ENCODE data around the gene RFX2.

Gene RFX2

GRCh38 chr19:6048348-6048747 lies 62.0 kb downstream of the RFX2 start:
- no peaks in the 10 kb centered on the region for H3K36me3 ChIP-seq (ENCODE audit: control insufficient read depth, insufficient read depth, low read length)
- H3K9me3 ChIP-seq (ENCODE audit: control insufficient read depth, low read length), result no peaks in the 10 kb centered on the region
- peak overlapping the region; percentile 26 for H3K9ac ChIP-seq (ENCODE audit: low read length)
- peaks cover 12% of the 10 kb centered on the region for H3K4me1 ChIP-seq (ENCODE audit: control insufficient read depth, insufficient read depth, low read length)
- no peaks in the 10 kb centered on the region for H3K27me3 ChIP-seq (ENCODE audit: control insufficient read depth, insufficient read depth, low read length)
- no peak overlapping the region for H3K4me3 ChIP-seq (ENCODE audit: low read length)

DNA sequence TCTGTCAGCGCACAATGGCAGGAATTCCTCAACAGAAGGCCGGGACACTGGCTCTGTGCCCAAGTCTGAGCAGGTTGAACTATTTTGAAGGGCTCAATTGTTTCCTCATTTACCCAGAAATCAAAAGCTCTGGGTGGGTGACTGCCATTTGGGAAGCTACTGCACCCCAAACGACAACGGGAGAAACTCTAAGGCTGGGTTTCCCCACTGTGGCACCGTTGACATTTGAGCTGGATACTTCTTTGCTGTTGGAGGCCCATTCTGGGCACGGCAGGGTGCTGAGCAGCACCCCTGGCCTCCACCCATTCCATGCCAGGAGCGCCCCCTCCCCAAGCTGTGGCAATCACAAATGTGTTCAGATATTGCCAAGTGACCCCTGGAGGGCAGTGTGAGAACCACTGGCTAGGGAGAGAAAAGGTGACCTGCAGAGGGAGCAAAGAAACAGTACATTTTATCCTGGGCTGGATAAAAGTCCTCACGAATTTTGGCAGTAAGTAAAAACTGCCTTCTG lies 62.5 kb downstream of the RFX2 start:
- Histone ChIP-seq H3K4me3 (ENCODE audit: low read length) (no peak overlapping the region), H3K4me1 (ENCODE audit: control insufficient read depth, insufficient read depth, low read length) (peaks cover 12% of the 10 kb centered on the region)

DNA sequence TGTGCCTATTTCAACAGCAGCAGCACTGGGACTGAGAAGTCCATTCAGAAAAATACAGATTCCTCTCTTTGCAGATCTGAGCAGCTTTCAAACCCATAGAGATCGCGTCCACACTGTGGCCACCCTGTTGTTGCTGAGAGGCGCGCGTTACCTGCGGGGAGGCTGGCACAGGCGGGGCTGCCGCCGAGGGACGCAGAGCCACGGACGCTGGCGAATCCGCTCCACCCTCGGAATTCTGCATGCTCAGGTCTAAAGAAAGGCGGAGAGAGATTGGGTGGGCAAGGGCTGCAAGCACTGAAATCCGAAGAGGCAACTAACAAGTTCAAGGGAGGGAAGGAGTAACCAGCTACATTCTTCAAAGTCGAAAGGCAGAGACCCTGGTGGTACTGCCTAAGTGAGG lies 63.0 kb downstream of the RFX2 start:
- Histone ChIP-seq H3K4me3 (ENCODE audit: low read length) (no peak overlapping the region), H3K27me3 (ENCODE audit: control insufficient read depth, insufficient read depth, low read length) (no peaks in the 10 kb centered on the region), H3K36me3 (ENCODE audit: control insufficient read depth, insufficient read depth, low read length) (no peaks in the 10 kb centered on the region), H3K9ac (ENCODE audit: low read length) (no peak overlapping the region), H3K9me3 (ENCODE audit: control insufficient read depth, low read length) (no peaks in the 10 kb centered on the region), H3K4me1 (ENCODE audit: control insufficient read depth, insufficient read depth, low read length) (peaks cover 12% of the 10 kb centered on the region)

More for the DNA sequence above, 62.5 kb downstream of the RFX2 start:
- Histone ChIP-seq H3K9ac (ENCODE audit: low read length) (peak overlapping the region; percentile 26), H3K36me3 (ENCODE audit: control insufficient read depth, insufficient read depth, low read length) (no peaks in the 10 kb centered on the region), H3K9me3 (ENCODE audit: control insufficient read depth, low read length) (no peaks in the 10 kb centered on the region), H3K27me3 (ENCODE audit: control insufficient read depth, insufficient read depth, low read length) (no peaks in the 10 kb centered on the region)

DNA sequence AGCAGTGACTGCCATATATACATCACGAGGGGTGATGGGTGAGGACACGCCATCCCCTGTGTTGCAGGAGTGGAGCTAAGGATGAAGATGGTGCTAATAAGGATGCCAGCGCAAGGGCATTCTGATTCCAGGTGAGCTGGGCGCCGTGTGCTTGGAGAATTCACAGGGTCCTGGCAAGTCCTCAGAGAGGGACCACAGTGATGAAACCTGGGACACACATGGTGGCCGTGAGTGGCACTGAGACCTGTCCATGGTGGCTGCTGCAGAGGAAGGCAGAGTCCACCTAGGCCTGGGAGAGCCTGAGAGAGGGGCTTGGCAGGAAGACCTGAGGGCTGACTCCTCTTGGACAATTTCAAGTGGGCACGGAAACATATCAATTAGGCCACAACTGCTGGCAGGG lies 65.2 kb downstream of the RFX2 start:
- H3K36me3 ChIP-seq (ENCODE audit: control insufficient read depth, insufficient read depth, low read length), result no peaks in the 10 kb centered on the region
- H3K4me3 ChIP-seq (ENCODE audit: low read length), result no peak overlapping the region
- H3K4me1 ChIP-seq (ENCODE audit: control insufficient read depth, insufficient read depth, low read length), result peaks cover 12% of the 10 kb centered on the region
- no peaks in the 10 kb centered on the region for H3K9me3 ChIP-seq (ENCODE audit: control insufficient read depth, low read length)
- no peak overlapping the region for H3K9ac ChIP-seq (ENCODE audit: low read length)
- no peaks in the 10 kb centered on the region for H3K27me3 ChIP-seq (ENCODE audit: control insufficient read depth, insufficient read depth, low read length)

- Histone ChIP-seq H3K9me3 (ENCODE audit: control insufficient read depth, low read length) (no peaks in the 10 kb centered on the region), H3K36me3 (ENCODE audit: control insufficient read depth, insufficient read depth, low read length) (no peaks in the 10 kb centered on the region), H3K27me3 (ENCODE audit: control insufficient read depth, insufficient read depth, low read length) (no peaks in the 10 kb centered on the region), H3K9ac (ENCODE audit: low read length) (no peak overlapping the region), H3K4me1 (ENCODE audit: control insufficient read depth, insufficient read depth, low read length) (peaks cover 11% of the 10 kb centered on the region), H3K4me3 (ENCODE audit: low read length) (no peak overlapping the region)
Observed at GRCh38 chr19:6044056-6044805, 66.1 kb downstream of the RFX2 start.

DNA sequence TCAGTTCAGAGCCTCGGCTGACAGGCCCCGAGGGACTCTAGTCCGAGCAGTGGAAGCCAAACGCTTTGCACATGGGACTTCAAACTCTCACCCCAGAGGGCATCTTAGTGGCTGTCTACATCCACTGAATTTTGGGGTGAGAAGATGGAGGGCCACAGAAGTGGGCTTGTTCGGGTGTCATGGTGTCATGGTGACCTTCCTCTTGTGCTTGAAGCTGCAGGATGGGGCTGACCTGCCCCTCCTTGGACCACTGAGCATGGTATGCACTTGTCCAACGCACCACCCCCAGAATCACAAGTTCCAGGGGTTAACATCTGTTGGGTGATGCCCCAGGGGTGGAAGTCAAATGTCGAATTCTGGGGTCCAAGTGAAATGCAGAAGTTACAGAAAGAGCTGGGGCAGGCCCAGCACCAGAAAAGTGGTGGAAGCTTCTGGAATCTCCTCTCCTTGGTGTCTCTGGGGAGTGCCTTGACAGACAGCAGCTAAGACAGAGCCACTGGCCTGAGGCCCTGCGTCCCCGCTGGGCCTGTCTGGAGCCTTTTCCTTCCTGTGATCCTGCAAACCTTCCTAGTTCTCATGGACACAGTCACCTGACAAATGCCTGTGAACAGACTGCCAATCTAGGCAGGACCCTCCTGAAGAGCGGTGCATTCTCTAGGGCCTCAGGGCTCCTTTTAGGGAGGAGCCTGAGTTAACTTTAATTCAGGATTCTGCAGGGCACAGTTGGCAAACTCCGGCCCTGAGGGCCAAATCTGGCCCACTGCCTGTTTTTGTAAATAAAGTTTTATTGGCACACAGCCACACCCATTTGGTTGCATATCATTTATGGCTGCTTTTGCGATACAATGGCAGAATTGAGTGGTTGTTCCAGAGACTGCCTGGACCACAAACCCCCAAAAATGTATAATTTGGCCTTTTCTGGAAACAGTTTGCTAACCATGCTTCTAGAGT lies 67.2 kb downstream of the RFX2 start:
- Histone ChIP-seq H3K4me1 (ENCODE audit: control insufficient read depth, insufficient read depth, low read length) (peaks cover 4% of the 10 kb centered on the region), H3K9me3 (ENCODE audit: control insufficient read depth, low read length) (no peaks in the 10 kb centered on the region), H3K27me3 (ENCODE audit: control insufficient read depth, insufficient read depth, low read length) (no peaks in the 10 kb centered on the region), H3K36me3 (ENCODE audit: control insufficient read depth, insufficient read depth, low read length) (no peaks in the 10 kb centered on the region), H3K4me3 (ENCODE audit: low read length) (no peak overlapping the region), H3K9ac (ENCODE audit: low read length) (no peak overlapping the region)

- Histone ChIP-seq H3K9me3 (ENCODE audit: control insufficient read depth, low read length) (no peaks in the 10 kb centered on the region), H3K36me3 (ENCODE audit: control insufficient read depth, insufficient read depth, low read length) (no peaks in the 10 kb centered on the region)
Observed at GRCh38 chr19:6041991-6042481, 68.3 kb downstream of the RFX2 start.

DNA sequence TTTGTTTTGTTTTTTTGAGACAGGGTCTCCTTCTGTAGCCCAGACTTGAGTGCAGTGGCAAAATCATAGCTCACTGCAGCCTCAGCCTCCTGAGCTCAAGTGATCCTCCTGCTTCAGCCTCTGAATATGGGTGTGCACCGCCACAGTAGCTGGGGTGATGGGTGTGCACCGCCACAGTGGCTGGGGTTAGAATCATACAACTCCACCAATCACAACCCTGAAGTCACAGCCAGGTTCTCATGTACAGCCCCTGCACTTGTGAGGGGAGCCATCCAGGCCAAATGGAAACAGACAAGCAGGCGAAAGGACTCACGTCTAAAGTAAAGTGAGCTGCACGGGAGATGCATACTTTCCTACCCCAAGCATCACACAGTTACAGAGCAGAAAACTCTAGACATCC lies 69.2 kb downstream of the RFX2 start:
- Histone ChIP-seq H3K9me3 (ENCODE audit: control insufficient read depth, low read length) (no peaks in the 10 kb centered on the region), H3K36me3 (ENCODE audit: control insufficient read depth, insufficient read depth, low read length) (no peaks in the 10 kb centered on the region), H3K27me3 (ENCODE audit: control insufficient read depth, insufficient read depth, low read length) (no peaks in the 10 kb centered on the region), H3K9ac (ENCODE audit: low read length) (no peak overlapping the region), H3K4me3 (ENCODE audit: low read length) (no peak overlapping the region), H3K4me1 (ENCODE audit: control insufficient read depth, insufficient read depth, low read length) (no peaks in the 10 kb centered on the region)

More at GRCh38 chr19:6041991-6042481, 68.3 kb downstream of the RFX2 start:
- Histone ChIP-seq H3K4me3 (ENCODE audit: low read length) (no peak overlapping the region), H3K27me3 (ENCODE audit: control insufficient read depth, insufficient read depth, low read length) (no peaks in the 10 kb centered on the region), H3K4me1 (ENCODE audit: control insufficient read depth, insufficient read depth, low read length) (no peaks in the 10 kb centered on the region), H3K9ac (ENCODE audit: low read length) (no peak overlapping the region)

DNA sequence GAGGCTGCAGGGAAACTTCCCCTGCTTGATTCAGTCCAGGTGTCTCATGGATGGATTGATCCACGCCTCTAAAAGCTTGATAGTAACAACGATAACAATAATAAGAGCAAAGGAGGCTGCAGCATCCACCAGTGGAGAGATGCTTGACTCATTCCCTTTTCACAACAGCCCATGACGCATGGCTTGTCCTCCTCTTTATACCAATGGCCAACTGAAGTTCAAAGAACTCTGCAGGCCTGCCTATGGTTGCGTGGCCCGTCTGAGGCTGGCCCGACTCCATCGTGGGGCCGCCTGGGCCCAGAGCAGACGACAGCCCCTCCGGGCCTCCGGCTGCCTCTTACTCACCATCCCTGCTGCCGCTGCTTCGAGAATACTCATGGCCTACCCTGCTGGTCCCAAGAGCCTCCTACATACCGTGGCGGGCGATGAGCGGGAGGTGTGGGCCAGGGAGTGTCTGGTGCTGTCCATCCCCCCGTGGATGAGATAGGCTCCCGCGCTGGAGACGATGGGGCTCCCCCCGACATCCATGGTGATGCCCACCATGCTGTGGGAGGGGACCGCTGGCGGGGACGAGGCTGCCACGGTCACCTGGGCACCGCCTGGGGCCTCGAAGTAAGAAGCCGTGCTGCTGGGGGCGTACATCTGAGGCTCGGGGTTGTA lies 70.6 kb downstream of the RFX2 start:
- no peaks in the 10 kb centered on the region for H3K36me3 ChIP-seq (ENCODE audit: control insufficient read depth, insufficient read depth, low read length)
- no peaks in the 10 kb centered on the region for H3K9me3 ChIP-seq (ENCODE audit: control insufficient read depth, low read length)
- no peaks in the 10 kb centered on the region for H3K4me1 ChIP-seq (ENCODE audit: control insufficient read depth, insufficient read depth, low read length)
- H3K27me3 ChIP-seq (ENCODE audit: control insufficient read depth, insufficient read depth, low read length), result no peaks in the 10 kb centered on the region
- no peak overlapping the region for H3K4me3 ChIP-seq (ENCODE audit: low read length)
- no peak overlapping the region for H3K9ac ChIP-seq (ENCODE audit: low read length)

DNA sequence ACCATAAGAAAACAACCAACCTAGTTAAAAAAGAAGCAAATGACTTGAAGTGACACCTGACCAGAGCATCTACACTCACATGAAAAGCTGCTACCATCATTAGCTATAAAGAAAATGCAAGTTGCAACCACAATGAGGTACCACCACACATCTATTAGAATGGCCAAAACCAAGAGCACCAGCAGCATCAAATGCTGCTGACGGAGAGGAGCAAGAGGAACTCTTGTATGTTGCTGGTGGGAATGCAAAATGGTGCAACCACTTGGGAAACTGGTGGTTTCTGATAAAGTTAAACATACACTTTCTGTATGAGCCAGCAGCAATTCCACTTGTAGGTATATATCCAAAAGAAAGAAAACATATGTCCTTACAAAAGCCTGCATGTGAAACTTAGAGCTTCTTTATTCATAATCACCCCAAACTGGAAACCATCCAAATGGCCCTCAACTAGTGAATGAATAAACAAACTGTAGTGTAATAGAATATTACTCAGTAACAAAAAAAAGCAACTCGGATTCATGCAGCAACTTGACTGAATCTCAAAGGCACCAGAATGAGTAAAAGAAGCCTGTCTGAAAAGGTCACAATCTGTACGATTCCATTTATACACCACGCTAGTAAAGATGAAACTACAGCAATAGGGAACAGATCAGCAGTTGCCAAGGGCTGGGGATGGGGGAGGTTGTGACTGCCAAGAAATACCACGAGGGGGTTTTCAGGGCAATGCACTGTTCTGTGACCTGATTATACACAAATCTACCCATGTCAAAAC lies 71.5 kb downstream of the RFX2 start:
- H3K9ac ChIP-seq (ENCODE audit: low read length), result no peak overlapping the region
- no peak overlapping the region for H3K4me3 ChIP-seq (ENCODE audit: low read length)
- H3K27me3 ChIP-seq (ENCODE audit: control insufficient read depth, insufficient read depth, low read length), result no peaks in the 10 kb centered on the region
- H3K9me3 ChIP-seq (ENCODE audit: control insufficient read depth, low read length), result no peaks in the 10 kb centered on the region
- no peaks in the 10 kb centered on the region for H3K36me3 ChIP-seq (ENCODE audit: control insufficient read depth, insufficient read depth, low read length)
- H3K4me1 ChIP-seq (ENCODE audit: control insufficient read depth, insufficient read depth, low read length), result no peaks in the 10 kb centered on the region

GRCh38 chr19:6035026-6035425 lies 75.3 kb downstream of the RFX2 start:
- H3K27me3 ChIP-seq (ENCODE audit: control insufficient read depth, insufficient read depth, low read length), result no peaks in the 10 kb centered on the region
- H3K9me3 ChIP-seq (ENCODE audit: control insufficient read depth, low read length), result no peaks in the 10 kb centered on the region
- no peaks in the 10 kb centered on the region for H3K4me1 ChIP-seq (ENCODE audit: control insufficient read depth, insufficient read depth, low read length)
- H3K4me3 ChIP-seq (ENCODE audit: low read length), result no peak overlapping the region
- H3K36me3 ChIP-seq (ENCODE audit: control insufficient read depth, insufficient read depth, low read length), result no peaks in the 10 kb centered on the region
- H3K9ac ChIP-seq (ENCODE audit: low read length), result no peak overlapping the region

Measured in mucosa of stomach (tissue), 1 donor.